Hematopoietic multipotent progenitor cell treated with erythropoietin and hydrocortisone succinate and interleukin-3 and kit ligand, for 8 days (in vitro differentiated cells): Measurements from ENCODE around the gene CYP20A1.
"Not testable (repeated sequence)": the region's sequence is repeated elsewhere in the genome, so short reads cannot be mapped to it uniquely, and the experiment has no call there.

Source experiments
- DNase-seq: peaks from one replicate; pipeline ENCODE4 v3.0.0-alpha.2; 2015

CYP20A1 gene

GRCh38 chr2:203282101-203282500 lies 43.3 kb downstream of the CYP20A1 start:
- DNase-seq, result no peak

GRCh38 chr2:203286532-203286931 lies 47.7 kb downstream of the CYP20A1 start:
- DNase-seq, result no peak

GRCh38 chr2:203301667-203302066 lies 62.8 kb downstream of the CYP20A1 start:
- DNase-seq, result no peak

GRCh38 chr2:203302586-203302985 lies 63.8 kb downstream of the CYP20A1 start:
- DNase-seq, result not testable (repeated sequence)

GRCh38 chr2:203310688-203311436 lies 72.0 kb downstream of the CYP20A1 start:
- no peak for DNase-seq

GRCh38 chr2:203326356-203326755 lies 87.5 kb downstream of the CYP20A1 start:
- no peak for DNase-seq

GRCh38 chr2:203327582-203327900 lies 88.7 kb downstream of the CYP20A1 start:
- DNase-seq, result no peak

GRCh38 chr2:203327901-203328759 lies 89.3 kb downstream of the CYP20A1 start, which contains the start of gene ABI2:
Gene ABI2 (plus strand): TSS chr2:203328394. CDS start chr2:203328515, 121 bp downstream.
- DNase-seq, result peak; percentile 79

- DNase-seq, result peak; percentile 44
These were observed 90.1 kb downstream of the CYP20A1 start for GRCh38 chr2:203328760-203329540.

GRCh38 chr2:203330434-203330833 lies 91.6 kb downstream of the CYP20A1 start:
- DNase-seq, result no peak

GRCh38 chr2:203338322-203338721 lies 99.5 kb downstream of the CYP20A1 start:
- DNase-seq, result no peak

- DNase-seq, result no peak
These were observed 102.1 kb downstream of the CYP20A1 start for GRCh38 chr2:203340791-203341487.

- no peak for DNase-seq
These were observed 103.0 kb downstream of the CYP20A1 start for GRCh38 chr2:203341741-203342310.

GRCh38 chr2:203342374-203342773 lies 103.6 kb downstream of the CYP20A1 start:
- not testable (repeated sequence) for DNase-seq

GRCh38 chr2:203344667-203345066 lies 105.8 kb downstream of the CYP20A1 start:
- DNase-seq, result no peak

- peak; percentile 55 for DNase-seq
These were observed 107.8 kb downstream of the CYP20A1 start for GRCh38 chr2:203346612-203347011.

GRCh38 chr2:203347375-203347774 lies 108.6 kb downstream of the CYP20A1 start:
- peak; percentile 97 for DNase-seq

GRCh38 chr2:203352604-203353255 lies 113.9 kb downstream of the CYP20A1 start:
- no peak for DNase-seq

- DNase-seq, result no peak
These were observed 116.1 kb downstream of the CYP20A1 start for GRCh38 chr2:203354966-203355365.
